ENCODE measurements around the gene ECHS1. TPM values are rescaled to one million over a fixed set of nuclear protein-coding genes. Genes with fewer than 3 reads are reported as not detected.

Gene ECHS1
- total and polyA plus RNA-seq, 2 experiments from 2014 or later = 92.1 to 127 TPM

DNA sequence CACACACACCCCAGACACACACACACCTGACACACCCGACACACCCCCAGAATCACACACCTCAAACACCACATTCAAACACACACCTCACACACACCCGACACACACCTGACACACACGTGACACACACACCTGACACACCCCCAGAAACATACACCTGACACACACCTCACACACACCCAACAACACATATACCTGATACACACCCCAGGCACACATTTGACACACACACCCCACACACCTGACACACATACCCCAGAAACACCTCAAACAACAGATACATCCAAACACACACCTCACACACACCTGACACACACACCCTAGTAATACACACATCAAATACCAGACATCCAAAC lies 35.8 kb downstream of the ECHS1 start (continued):
- TF ChIP-seq, protein P1, sequence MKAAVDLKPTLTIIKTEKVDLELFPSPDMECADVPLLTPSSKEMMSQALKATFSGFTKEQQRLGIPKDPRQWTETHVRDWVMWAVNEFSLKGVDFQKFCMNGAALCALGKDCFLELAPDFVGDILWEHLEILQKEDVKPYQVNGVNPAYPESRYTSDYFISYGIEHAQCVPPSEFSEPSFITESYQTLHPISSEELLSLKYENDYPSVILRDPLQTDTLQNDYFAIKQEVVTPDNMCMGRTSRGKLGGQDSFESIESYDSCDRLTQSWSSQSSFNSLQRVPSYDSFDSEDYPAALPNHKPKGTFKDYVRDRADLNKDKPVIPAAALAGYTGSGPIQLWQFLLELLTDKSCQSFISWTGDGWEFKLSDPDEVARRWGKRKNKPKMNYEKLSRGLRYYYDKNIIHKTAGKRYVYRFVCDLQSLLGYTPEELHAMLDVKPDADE (IDR thresholded peaks at IDR 0.05) = no peak
- no peak for TF ChIP-seq CTCF (conservative IDR thresholded peaks at IDR 0.05; ENCODE audit: low read depth in 2 of 2)

DNA sequence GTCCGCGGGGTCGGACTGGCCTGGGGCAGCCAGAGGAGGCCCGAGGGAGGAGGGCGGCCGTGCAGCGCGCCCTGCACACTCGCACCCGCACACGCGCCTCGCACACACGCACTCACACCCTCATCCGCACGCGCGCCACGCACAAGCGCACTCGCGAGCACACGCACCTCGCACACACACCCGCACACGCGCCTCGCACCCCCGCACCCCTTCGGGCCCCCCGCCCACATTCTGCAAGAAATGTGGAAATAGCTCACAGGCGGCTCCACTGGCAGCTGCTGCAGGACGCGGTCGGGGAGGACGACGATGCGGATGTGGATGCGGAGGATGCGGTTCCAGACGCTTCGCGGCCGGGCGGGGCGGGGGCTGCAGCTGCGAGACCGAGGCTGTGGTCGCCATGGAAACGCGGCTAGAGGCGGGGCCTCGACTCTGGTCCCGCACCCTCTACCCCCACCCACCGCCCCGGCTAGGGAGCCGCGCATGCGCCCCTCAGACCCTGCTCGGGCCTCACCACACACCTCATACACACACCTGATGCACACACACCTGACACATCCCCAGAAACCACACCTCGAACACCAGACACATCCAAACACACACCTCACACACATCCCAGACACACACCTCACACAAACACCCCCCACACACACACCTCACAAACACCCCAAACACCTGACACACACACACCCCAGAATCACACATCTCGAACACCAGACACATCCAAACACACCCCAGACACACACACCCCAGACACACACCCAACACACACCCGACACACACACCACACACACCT lies 36.4 kb downstream of the ECHS1 start, which contains the start of gene CALY:
Gene CALY, minus strand, starts transcription at position 320 of the 793 bp plus-strand sequence. CDS start 7,907 bp downstream, outside the sequence.
- no peaks in the 10 kb centered on the region; the same call in 1 of the 3 replicates for H3K36me3 Mint-ChIP-seq (ENCODE audit: low read depth)
- H3K4me2 ChIP-seq = peak within 1 kb of the TSS; percentile 80; the same call in 1 of the 2 replicates
- DNase-seq (ENCODE audit: low spot score) (peak; percentile 82), ATAC-seq (peak; percentile 67)
- H2AFZ ChIP-seq = no peak within 1 kb of the TSS
- 0 out of 2 replicates have a peak, but pooled peaks cover 3% of the 10 kb centered on the region for H3F3A ChIP-seq (replicated peaks; ENCODE audit: low read depth)
- no peaks in the 10 kb centered on the region; the same call in 2 of the 3 replicates for H3K4me1 Mint-ChIP-seq
- H3K4me3 ChIP-seq = peak within 1 kb of the TSS; percentile 60; the same call in 1 of the 2 replicates
- peaks cover 20% of the 10 kb centered on the region for H3K9me3 Mint-ChIP-seq
- peaks cover 53% of the 10 kb centered on the region for H3K27me3 ChIP-seq (ENCODE audit: insufficient read depth)
- no peak within 1 kb of the TSS for H3K27ac Mint-ChIP-seq
- H3K27ac ChIP-seq (ENCODE audit: low read depth) = no peak within 1 kb of the TSS
- peaks cover 39% of the 10 kb centered on the region for H3K27me3 Mint-ChIP-seq (ENCODE audit: insufficient read depth, low read depth, poor library complexity)
- no peaks in the 10 kb centered on the region for H3K36me3 ChIP-seq (ENCODE audit: insufficient read depth)
- no peaks in the 10 kb centered on the region for H4K20me1 ChIP-seq (replicated peaks; ENCODE audit: insufficient read depth)
- no peaks in the 10 kb centered on the region for H3K4me1 ChIP-seq (ENCODE audit: insufficient read depth)
- H3K9me2 ChIP-seq (ENCODE audit: insufficient read depth) = no peaks in the 10 kb centered on the region
- no peaks in the 10 kb centered on the region for H3K79me2 ChIP-seq (replicated peaks; ENCODE audit: insufficient read depth)
- peak within 1 kb of the TSS; percentile 20; the same call in 1 of the 3 replicates for H3K4me3 Mint-ChIP-seq
- TF ChIP-seq REST (IDR thresholded peaks at IDR 0.05; ENCODE audit: unreplicated experiment) = no peak
- no peak for TF ChIP-seq EZH2 (IDR thresholded peaks at IDR 0.05; ENCODE audit: low read depth, unreplicated experiment)
- TF ChIP-seq POLR2AphosphoS5 (IDR thresholded peaks at IDR 0.05; ENCODE audit: low read depth) = no peak
- TF ChIP-seq EZH2phosphoT487 (IDR thresholded peaks at IDR 0.05; ENCODE audit: unreplicated experiment) = no peak
- TF ChIP-seq, protein P1 (IDR thresholded peaks at IDR 0.05) = no peak
- no peak for TF ChIP-seq ZNF331 (CRISPR knock-in tag; IDR thresholded peaks at IDR 0.05; ENCODE audit: low read depth)
- TF ChIP-seq CTCF (conservative IDR thresholded peaks at IDR 0.05; ENCODE audit: low read depth in 2 of 2) = no peak
- TF ChIP-seq JUNB (IDR thresholded peaks at IDR 0.05; ENCODE audit: unreplicated experiment) = no peak

Measured in GM23338 (cell line).